Adrenal gland (tissue), 5 donors: ENCODE measurements around the gene C2orf49.

ENCODE experiments used
- POLR2A ChIP-seq, 2 donors: fragments of 450-650 bp; IDR thresholded peaks; one replicate each; pipeline ENCODE4 v1.6.1; 2017; ENCODE audit warnings: antibody characterized with exemption in 2 of 2, mild to moderate bottlenecking in 2 of 2, moderate library complexity in 1 of 2
- TF ChIP-seq, protein P1 (sequence below), 6 experiments: fragments of 450-650 bp in 4 of 6; fragments of 200-600 bp in 2 of 6; sonication (generic) in 1 of 6; IDR thresholded peaks; 1 replicate in 5 of 6; 2 replicates in 1 of 6; pipeline versions ENCODE4 v1.5.1 to v1.8.0; 2016 to 2021; ENCODE audit warnings: antibody characterized with exemption in 6 of 6, mild to moderate bottlenecking in 2 of 6, moderate library complexity in 1 of 6
- donor health status: DM: no; HTN: no; CAD: no.

DNA sequence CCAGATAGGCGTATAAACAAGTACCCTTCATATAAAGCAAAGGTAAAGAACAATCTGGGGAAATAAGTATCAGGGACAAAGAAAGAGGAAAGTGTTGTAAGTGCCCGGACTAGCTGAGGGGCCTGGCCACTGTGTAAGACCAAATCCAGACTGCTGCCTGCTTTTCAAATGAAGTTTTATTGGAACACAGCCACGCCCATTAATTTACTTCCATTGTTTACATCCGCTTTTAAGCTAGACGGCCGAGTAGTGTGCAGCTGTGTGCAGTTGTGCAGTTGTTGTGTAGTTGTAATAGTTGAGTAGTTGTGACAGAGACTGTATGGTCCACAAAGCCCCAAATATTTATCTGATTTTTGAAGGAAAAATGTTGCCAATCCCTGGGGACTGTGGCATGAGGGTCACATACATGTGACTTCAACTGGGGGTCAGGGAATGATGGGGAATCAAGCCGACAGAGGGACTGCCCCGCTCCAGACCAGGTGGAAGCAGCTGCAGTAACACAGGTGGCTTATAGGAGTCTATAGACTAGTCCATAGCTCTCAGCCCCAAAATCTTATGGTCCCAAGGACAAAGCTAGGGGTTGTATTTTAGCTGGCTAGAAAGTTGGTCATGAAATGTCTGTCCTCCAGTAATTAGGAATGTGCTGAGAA, 31.5 kb downstream of the C2orf49 start:
- TF ChIP-seq POLR2A (IDR thresholded peaks at IDR 0.05), result peak in 1 of 2 donors; percentile 1
- TF ChIP-seq, protein P1, sequence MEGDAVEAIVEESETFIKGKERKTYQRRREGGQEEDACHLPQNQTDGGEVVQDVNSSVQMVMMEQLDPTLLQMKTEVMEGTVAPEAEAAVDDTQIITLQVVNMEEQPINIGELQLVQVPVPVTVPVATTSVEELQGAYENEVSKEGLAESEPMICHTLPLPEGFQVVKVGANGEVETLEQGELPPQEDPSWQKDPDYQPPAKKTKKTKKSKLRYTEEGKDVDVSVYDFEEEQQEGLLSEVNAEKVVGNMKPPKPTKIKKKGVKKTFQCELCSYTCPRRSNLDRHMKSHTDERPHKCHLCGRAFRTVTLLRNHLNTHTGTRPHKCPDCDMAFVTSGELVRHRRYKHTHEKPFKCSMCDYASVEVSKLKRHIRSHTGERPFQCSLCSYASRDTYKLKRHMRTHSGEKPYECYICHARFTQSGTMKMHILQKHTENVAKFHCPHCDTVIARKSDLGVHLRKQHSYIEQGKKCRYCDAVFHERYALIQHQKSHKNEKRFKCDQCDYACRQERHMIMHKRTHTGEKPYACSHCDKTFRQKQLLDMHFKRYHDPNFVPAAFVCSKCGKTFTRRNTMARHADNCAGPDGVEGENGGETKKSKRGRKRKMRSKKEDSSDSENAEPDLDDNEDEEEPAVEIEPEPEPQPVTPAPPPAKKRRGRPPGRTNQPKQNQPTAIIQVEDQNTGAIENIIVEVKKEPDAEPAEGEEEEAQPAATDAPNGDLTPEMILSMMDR (IDR thresholded peaks at IDR 0.05), result no peak
